Tibial nerve (tissue), 3 donors: ENCODE results near the gene PAPPA2.

Experiments
- POLR2A ChIP-seq, 2 donors: fragments of 450-650 bp; IDR thresholded peaks; one replicate each; pipeline ENCODE4 v1.6.1; 2017; ENCODE audit warnings: antibody characterized with exemption in 2 of 2, mild to moderate bottlenecking in 2 of 2, moderate library complexity in 2 of 2
- TF ChIP-seq, protein P1 (sequence below), 5 experiments: fragments of 200-600 bp in 3 of 5; fragments of 450-650 bp in 2 of 5; sonication (generic) in 3 of 5; IDR thresholded peaks; one replicate each; pipeline ENCODE4 v1.5.1; 2016 to 2019; ENCODE audit warnings: antibody characterized with exemption in 5 of 5, mild to moderate bottlenecking in 3 of 5, moderate library complexity in 2 of 5

- TF ChIP-seq, protein P1, sequence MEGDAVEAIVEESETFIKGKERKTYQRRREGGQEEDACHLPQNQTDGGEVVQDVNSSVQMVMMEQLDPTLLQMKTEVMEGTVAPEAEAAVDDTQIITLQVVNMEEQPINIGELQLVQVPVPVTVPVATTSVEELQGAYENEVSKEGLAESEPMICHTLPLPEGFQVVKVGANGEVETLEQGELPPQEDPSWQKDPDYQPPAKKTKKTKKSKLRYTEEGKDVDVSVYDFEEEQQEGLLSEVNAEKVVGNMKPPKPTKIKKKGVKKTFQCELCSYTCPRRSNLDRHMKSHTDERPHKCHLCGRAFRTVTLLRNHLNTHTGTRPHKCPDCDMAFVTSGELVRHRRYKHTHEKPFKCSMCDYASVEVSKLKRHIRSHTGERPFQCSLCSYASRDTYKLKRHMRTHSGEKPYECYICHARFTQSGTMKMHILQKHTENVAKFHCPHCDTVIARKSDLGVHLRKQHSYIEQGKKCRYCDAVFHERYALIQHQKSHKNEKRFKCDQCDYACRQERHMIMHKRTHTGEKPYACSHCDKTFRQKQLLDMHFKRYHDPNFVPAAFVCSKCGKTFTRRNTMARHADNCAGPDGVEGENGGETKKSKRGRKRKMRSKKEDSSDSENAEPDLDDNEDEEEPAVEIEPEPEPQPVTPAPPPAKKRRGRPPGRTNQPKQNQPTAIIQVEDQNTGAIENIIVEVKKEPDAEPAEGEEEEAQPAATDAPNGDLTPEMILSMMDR (IDR thresholded peaks at IDR 0.05): no peak
- TF ChIP-seq POLR2A (IDR thresholded peaks at IDR 0.05): no peak
These were observed 79.4 kb downstream of the PAPPA2 start for GRCh38 chr1:176542352-176542751.
